ENCODE measurements around the gene MEX3B. TPM values are rescaled to one million over a fixed set of nuclear protein-coding genes. Genes with fewer than 3 reads are reported as not detected.

The MEX3B gene
- total and polyA plus RNA-seq, 9 of the 15 experiments (the other 6 are each of a cell fraction or from before 2014, with no cell fraction given), result 0.94 to 12.8 (median 3.6) TPM

GRCh38 chr15:82045179-82045891 lies 483 bp downstream of the MEX3B start (continued):
- TF ChIP-seq HDAC2 (IDR thresholded peaks at IDR 0.05), result 0 out of 2 replicates have a peak, but pooled peaks have one; percentile 10
- no peak for TF ChIP-seq ZNF165 (CRISPR knock-in tag; IDR thresholded peaks at IDR 0.05; ENCODE audit: borderline replicate concordance)
- TF ChIP-seq ESRRA (IDR thresholded peaks at IDR 0.05; ENCODE audit: borderline replicate concordance, low read depth), result 0 out of 2 replicates have a peak, but pooled peaks have one; percentile 14
- TF ChIP-seq TEAD1 (CRISPR knock-in tag; IDR thresholded peaks at IDR 0.05), result 0 out of 4 replicates have a peak, but pooled peaks of 1 of the 2 experiments have one; percentile 17
- TF ChIP-seq ID3 (CRISPR knock-in tag; IDR thresholded peaks at IDR 0.05), result no peak
- TF ChIP-seq ID3 (tag; IDR thresholded peaks at IDR 0.05), result 0 out of 2 replicates have a peak, but pooled peaks have one; percentile 50
- TF ChIP-seq L3MBTL2 (IDR thresholded peaks at IDR 0.05), result peak; percentile 53
- peak; percentile 21 for TF ChIP-seq FIP1L1 (IDR thresholded peaks at IDR 0.05; ENCODE audit: low read depth, low read length, poor library complexity, severe bottlenecking)
- peak; percentile 69; the same call in 1 of the 2 replicates for TF ChIP-seq FOXP1 (CRISPR knock-in tag; IDR thresholded peaks at IDR 0.05)
- no peak for TF ChIP-seq HDAC8 (tag; IDR thresholded peaks at IDR 0.05)
- TF ChIP-seq CBX5 (IDR thresholded peaks at IDR 0.05; ENCODE audit: borderline replicate concordance, low read depth), result 0 out of 2 replicates have a peak, but pooled peaks have one; percentile 30
